ENCODE measurements around the gene ARHGAP22.

DNA sequence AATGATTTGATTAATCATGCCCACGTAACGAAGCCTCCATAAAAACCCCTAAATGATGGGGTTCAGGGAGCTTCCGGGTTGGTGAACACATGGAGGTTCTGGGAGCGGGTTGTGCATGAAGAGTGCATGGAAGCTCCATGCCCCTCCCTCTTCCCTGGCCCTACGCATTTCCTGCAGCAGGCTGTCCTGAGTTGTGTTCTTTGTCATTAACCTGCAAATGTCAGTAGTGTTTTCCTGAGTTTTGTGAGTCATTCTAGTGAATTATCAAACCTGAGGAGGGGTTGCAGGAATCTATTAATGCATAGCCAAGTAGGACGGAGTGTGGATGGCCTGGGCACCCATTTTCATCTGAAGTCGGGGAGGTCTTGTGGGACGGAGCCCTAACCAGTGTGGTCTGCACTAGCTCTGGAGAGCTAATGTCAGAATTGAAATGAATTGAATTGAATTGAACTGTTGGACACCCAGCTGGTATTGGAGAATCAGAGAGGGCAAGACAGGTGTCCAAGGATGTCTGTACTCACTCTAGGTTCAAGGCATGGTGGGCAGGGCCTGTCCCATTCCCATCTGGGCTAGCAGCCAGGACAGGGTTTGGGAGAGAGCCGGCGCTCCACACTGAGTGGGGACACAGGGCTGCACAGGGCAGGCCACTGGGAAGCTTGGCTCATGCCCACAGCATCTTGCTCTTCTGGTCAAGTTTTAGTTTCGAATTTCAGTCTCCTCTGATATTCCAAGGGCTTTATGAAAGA lies 22.3 kb upstream of the ARHGAP22 start:
- no peak for TF ChIP-seq CTCF (IDR thresholded peaks at IDR 0.05)
- TF ChIP-seq POLR2A (IDR thresholded peaks at IDR 0.05): no peak
- TF ChIP-seq POLR2AphosphoS5 (IDR thresholded peaks at IDR 0.05): no peak
